CD4-positive, alpha-beta T cell (primary cell): ENCODE measurements around the gene DOCK2. TPM values are rescaled to one million over a fixed set of nuclear protein-coding genes. Genes with fewer than 3 reads are reported as not detected.

Experiments used
- ATAC-seq: fragments of 200-7000 bp; cut with Tn5 transposase; one replicate; pipeline ENCODE4 v1.10.0; 2022; ENCODE audit warnings: mild to moderate bottlenecking; ENCODE audit not compliant: poor library complexity
- CTCF ChIA-PET: fragments of 350-600 bp; sonication (Branson Sonifier 250); formaldehyde crosslinking; loops from one replicate; lab custom pipeline; 2021; ENCODE audit warnings: antibody characterized with exemption, inconsistent platforms; lab: Charles Lee
- POLR2A ChIA-PET: fragments of 350-600 bp; sonication (Branson Sonifier 250); formaldehyde crosslinking; loops from one replicate; lab custom pipeline; 2021; ENCODE audit warnings: antibody characterized with exemption, inconsistent platforms; lab: Charles Lee
- DNase-seq, 14 experiments: peaks; one replicate each; pipeline ENCODE4 v3.0.0-alpha.2; 2013 to 2020; ENCODE audit warnings: mixed read lengths in 2 of 14
- H3K27ac ChIP-seq, 2 donors: one replicate each; pipeline versions ENCODE4 v1.5.1 to v1.7.0; 2013; ENCODE audit warnings: low read length in 2 of 2, low read depth in 1 of 2, mild to moderate bottlenecking in 1 of 2
- H3K27me3 ChIP-seq, 2 experiments: 1 replicate in 1 of 2; 2 replicates in 1 of 2; pipeline versions ENCODE4 v1.6.1 to v1.7.0; 2013; ENCODE audit warnings: low read length in 2 of 2, control low read depth in 1 of 2, mild to moderate bottlenecking in 1 of 2, moderate library complexity in 1 of 2; ENCODE audit not compliant: insufficient read depth in 2 of 2, control insufficient read depth in 1 of 2
- H3K36me3 ChIP-seq: one replicate; pipeline ENCODE4 v1.6.1; 2013; ENCODE audit warnings: low read length, control low read depth; ENCODE audit not compliant: insufficient read depth
- H3K4me1 ChIP-seq: one replicate; pipeline ENCODE4 v1.6.1; 2013; ENCODE audit warnings: low read length, control low read depth; ENCODE audit not compliant: insufficient read depth
- H3K4me3 ChIP-seq: one replicate; pipeline ENCODE4 v1.5.1; 2013; ENCODE audit warnings: mild to moderate bottlenecking, low read length, moderate library complexity
- H3K9me3 ChIP-seq, 2 experiments: 1 replicate in 1 of 2; 2 replicates in 1 of 2; pipeline versions ENCODE4 v1.6.1 to v1.7.0; 2013; ENCODE audit warnings: low read length in 2 of 2, mild to moderate bottlenecking in 2 of 2, control low read depth in 1 of 2, moderate library complexity in 1 of 2; ENCODE audit not compliant: control insufficient read depth in 1 of 2, insufficient read depth in 1 of 2
- H3K27ac Mint-ChIP-seq: one replicate; pipeline ENCODE4 v1.8.0; 2020; ENCODE audit warnings: mixed read lengths
- H3K27me3 Mint-ChIP-seq: one replicate; pipeline ENCODE4 v1.8.0; 2021; ENCODE audit warnings: mixed read lengths
- H3K36me3 Mint-ChIP-seq: one replicate; pipeline ENCODE4 v1.8.0; 2021; ENCODE audit warnings: low read depth, mixed read lengths
- H3K4me1 Mint-ChIP-seq: one replicate; pipeline ENCODE4 v1.8.0; 2021; ENCODE audit warnings: low read depth, mixed read lengths
- H3K4me3 Mint-ChIP-seq: one replicate; pipeline ENCODE4 v1.8.0; 2020; ENCODE audit warnings: mild to moderate bottlenecking, mixed read lengths
- H3K9me3 Mint-ChIP-seq: one replicate; pipeline ENCODE4 v1.8.0; 2020; ENCODE audit warnings: mixed read lengths
- CTCF ChIP-seq: fragments of 200-600 bp; IDR thresholded peaks from one replicate; pipeline ENCODE4 v1.8.0; 2022; ENCODE audit warnings: antibody characterized with exemption, mild to moderate bottlenecking
- intact Hi-C, 2 experiments: fragments of 100-400 bp; cut with DNase I in 1 of 2; cut with micrococcal nuclease in 1 of 2; formaldehyde crosslinking; loops; one replicate each; pipeline versions ENCODE4 v1.15.1 to v1.9.0; 2023 to 2025; cut with DNase I, micrococcal nuclease
- total RNA-seq, 174 experiments: library from RNA in 2 of 174; stranded (reverse) in 2 of 174; gene quantifications; one replicate each; pipeline ENCODE4 v1.2.3 and lab custom pipeline; 2021 to 2026

Gene DOCK2
- total RNA-seq, 2 experiments from 2014 or later: 220 to 229 TPM

DNA sequence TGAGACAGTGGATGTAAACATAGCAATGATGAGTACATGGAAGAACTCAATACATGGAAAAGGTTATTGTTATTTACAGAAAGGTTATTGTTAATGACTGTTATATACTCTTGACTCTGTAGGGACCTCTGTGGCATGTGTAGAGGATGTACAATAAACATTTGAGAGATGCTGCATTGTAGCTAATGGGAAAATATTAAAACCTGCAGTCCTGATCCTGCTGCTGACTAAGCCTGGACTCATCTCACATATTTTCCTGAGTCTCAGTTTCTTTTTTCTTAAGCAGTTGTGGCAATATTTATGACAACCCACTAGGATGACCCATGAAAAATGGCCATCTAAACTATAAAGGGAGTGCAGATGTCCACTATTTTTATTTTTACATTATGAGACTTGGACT, 75.4 kb downstream of the DOCK2 start:
- DNase-seq (no peak), ATAC-seq (no peak)
- Mint-ChIP-seq H3K4me1 (no peaks in the 10 kb centered on the region), H3K36me3 (peaks cover 100% of the 10 kb centered on the region), H3K4me3 (no peak overlapping the region), H3K27me3 (no peaks in the 10 kb centered on the region), H3K27ac (no peak overlapping the region), H3K9me3 (no peaks in the 10 kb centered on the region)
- ChIA-PET CTCF (no interaction called here), POLR2A (no interaction called here)
- Histone ChIP-seq H3K4me3 (no peak overlapping the region), H3K27me3 (no peaks in the 10 kb centered on the region), H3K27ac (no peak overlapping the region), H3K36me3 (peaks cover 97% of the 10 kb centered on the region), H3K9me3 (no peaks in the 10 kb centered on the region), H3K4me1 (no peaks in the 10 kb centered on the region)
- no peak for TF ChIP-seq CTCF
- intact Hi-C loops: no loop called here

GRCh38 chr5:169716287-169716686, 79.2 kb downstream of the DOCK2 start:
- H3K27ac Mint-ChIP-seq: no peak overlapping the region
- peaks cover 100% of the 10 kb centered on the region for H3K36me3 Mint-ChIP-seq
- peaks cover 98% of the 10 kb centered on the region for H3K36me3 ChIP-seq
- no peak overlapping the region for H3K4me3 ChIP-seq
- no peak overlapping the region for H3K4me3 Mint-ChIP-seq
- H3K27me3 Mint-ChIP-seq: no peaks in the 10 kb centered on the region
- no peak for ATAC-seq
- intact Hi-C loops: no loop called here
- no peak for TF ChIP-seq CTCF
- no peaks in the 10 kb centered on the region for H3K9me3 Mint-ChIP-seq
- DNase-seq: peak in 2 of 14 experiments; percentile 21 to 38
- H3K4me1 Mint-ChIP-seq: no peaks in the 10 kb centered on the region
- ChIA-PET POLR2A (no interaction called here), CTCF (no interaction called here)
- H3K27ac ChIP-seq: no peak overlapping the region
- H3K4me1 ChIP-seq: no peaks in the 10 kb centered on the region
- H3K9me3 ChIP-seq: no peaks in the 10 kb centered on the region
- H3K27me3 ChIP-seq: no peaks in the 10 kb centered on the region

- no peaks in the 10 kb centered on the region for H3K9me3 Mint-ChIP-seq
- POLR2A ChIA-PET: no interaction called here
- H3K27me3 ChIP-seq: no peaks in the 10 kb centered on the region
- H3K4me3 ChIP-seq: no peak overlapping the region
- TF ChIP-seq CTCF: no peak
- no peaks in the 10 kb centered on the region for H3K4me1 ChIP-seq
- no peaks in the 10 kb centered on the region for H3K4me1 Mint-ChIP-seq
- H3K27ac Mint-ChIP-seq: no peak overlapping the region
- peaks cover 98% of the 10 kb centered on the region for H3K36me3 ChIP-seq
- H3K36me3 Mint-ChIP-seq: peaks cover 100% of the 10 kb centered on the region
- intact Hi-C loops: no loop called here
- DNase-seq (peak in 3 of 14 experiments; percentile 1 to 61 (median 51)), ATAC-seq (no peak)
- no peak overlapping the region for H3K27ac ChIP-seq
- no peaks in the 10 kb centered on the region for H3K9me3 ChIP-seq
- H3K4me3 Mint-ChIP-seq: no peak overlapping the region
- no peaks in the 10 kb centered on the region for H3K27me3 Mint-ChIP-seq
- CTCF ChIA-PET: no interaction called here
Measured at GRCh38 chr5:169717288-169717687, 80.2 kb downstream of the DOCK2 start.
